EL (cell line): ENCODE measurements around the gene PKN1.
A peak's percentile ranks its signal among the peaks of the same experiment; 100 is the strongest.

Experiments used
- DNase-seq: peaks from one replicate; pipeline ENCODE4 v3.0.0-alpha.2; 2016

PKN1 gene

DNA sequence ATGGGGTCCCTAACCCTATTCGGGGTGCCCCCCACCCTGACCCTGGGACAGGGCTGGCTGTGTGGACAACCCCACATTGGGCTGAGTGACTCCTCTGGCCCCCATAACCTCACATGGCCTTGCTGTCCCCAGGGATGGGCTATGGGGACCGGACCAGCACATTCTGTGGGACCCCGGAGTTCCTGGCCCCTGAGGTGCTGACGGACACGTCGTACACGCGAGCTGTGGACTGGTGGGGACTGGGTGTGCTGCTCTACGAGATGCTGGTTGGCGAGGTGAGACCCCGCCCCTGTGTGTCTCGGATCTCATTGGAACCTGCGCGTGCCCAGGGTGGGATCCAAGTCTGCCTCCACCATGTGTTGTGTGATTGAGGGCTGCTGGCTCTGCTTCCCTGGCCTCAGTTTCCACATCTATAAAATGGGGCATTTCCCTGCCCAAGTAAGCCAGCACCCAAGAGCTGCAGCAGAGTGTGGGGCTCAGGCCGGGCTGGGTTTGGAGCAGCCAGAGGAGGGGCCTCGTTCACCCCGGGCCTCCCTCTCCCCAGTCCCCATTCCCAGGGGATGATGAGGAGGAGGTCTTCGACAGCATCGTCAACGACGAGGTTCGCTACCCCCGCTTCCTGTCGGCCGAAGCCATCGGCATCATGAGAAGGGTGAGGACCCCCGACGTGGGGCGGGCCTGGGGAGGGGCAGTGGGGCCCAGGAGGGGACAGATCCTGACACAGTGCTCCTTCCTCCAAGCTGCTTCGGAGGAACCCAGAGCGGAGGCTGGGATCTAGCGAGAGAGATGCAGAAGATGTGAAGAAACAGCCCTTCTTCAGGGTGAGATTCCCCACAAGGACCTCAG lies 37.1 kb downstream of the PKN1 start:
- no peak for DNase-seq

DNA sequence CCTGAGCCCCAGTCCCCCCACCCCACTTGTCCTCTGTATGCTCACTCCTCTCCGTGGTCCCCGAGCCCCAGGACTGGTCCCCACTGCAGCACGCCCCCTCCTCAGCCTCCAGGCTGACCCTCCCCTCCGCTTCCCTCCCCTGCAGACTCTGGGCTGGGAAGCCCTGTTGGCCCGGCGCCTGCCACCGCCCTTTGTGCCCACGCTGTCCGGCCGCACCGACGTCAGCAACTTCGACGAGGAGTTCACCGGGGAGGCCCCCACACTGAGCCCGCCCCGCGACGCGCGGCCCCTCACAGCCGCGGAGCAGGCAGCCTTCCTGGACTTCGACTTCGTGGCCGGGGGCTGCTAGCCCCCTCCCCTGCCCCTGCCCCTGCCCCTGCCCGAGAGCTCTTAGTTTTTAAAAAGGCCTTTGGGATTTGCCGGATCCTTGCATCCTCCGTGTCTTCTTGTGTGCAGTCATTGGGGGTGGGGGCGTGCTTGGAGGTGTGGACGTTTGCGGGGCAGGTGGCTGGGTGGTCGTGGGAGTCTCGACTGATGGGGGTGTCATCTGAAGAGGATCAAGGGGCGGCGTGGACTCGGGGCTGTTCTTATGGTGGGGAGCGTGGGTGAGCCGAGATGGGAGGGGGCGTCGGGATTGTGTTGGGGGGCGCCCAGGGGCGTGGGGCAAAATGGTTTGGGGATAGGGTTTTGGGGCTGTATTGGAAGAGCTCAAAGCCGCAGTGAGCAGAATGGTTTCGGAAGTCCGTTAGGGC lies 38.5 kb downstream of the PKN1 start:
- DNase-seq, result no peak

DNA sequence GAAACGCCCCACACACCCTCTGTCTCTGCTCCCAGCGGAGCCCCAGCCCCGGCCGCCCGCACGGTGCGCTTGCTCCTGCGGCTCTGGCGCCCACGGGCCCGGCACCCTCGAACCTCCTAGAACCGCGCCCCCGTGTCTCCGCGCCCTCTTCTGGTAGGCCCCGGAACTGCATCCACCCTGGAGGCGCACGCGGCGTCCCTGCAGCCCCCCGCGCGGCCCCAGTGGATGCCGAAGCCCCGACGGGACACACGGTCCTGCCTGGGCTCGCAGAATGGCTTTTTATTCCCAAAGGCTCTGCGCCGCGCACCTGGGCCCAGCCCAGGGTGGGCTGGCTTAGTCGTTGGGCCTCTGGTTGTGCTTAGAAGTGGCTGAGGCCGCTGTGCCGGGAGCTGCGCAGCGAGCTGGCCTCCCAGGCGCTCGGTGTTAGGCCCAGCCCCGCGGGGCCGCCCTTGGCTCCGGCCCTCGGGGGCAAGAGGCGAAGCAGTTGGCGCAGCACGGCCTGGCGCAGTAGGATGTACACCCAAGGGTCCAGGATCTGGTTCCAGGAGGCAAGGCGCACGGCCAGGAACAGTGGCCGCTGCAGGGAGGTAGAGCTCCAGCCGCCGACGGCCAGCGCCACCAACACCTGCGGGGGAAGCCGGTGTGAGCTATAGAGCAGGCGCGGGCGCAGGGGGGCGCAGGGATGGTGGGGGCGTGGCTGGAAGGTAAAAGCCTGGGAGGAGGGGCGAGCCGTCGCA lies 39.3 kb downstream of the PKN1 start:
- DNase-seq, result peak; percentile 60

DNA sequence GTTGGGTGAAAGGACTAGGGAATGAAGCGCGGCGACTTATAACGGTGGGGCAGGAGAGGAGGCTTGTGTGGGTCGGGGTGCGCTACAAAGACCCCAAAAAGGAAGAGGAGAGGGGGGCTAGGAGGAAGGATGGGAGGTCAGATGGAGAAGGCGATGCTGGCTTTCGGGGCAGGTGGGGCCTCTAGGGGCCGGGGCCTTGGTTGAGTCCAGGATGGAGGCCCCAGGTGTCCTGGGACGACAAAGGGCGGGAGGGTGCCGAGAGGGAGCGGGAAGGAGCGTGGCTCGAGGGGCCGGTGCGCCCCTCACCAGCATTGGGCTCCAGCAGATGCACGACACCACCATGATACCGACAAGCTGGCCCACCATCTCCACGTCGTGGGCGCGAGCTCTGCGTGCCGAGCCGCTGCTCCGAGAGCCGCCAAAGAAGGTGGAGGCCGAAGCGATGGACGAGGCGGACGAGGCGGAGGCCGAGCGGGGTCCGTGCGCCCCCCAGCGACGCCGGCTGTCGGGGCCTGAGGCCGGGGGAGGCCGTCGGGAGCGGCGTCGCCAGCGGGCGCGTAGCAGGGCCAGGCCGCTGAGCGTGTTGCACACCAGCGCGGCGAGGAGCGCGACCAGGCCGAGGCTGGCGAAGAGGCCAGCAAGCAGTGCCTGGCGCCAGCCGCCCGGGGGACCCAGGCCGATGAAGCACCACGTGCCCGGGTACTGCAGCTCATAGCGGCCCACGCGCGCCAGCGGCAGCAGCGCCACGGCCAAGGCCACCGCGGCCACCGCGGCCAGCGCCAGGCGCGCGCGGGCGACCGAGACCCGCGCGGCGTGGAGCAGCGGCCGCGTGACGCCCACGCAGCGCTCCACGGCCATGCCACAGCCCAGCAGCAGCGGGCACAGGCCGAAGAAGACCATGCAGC lies 40.2 kb downstream of the PKN1 start:
- DNase-seq, result no peak

DNA sequence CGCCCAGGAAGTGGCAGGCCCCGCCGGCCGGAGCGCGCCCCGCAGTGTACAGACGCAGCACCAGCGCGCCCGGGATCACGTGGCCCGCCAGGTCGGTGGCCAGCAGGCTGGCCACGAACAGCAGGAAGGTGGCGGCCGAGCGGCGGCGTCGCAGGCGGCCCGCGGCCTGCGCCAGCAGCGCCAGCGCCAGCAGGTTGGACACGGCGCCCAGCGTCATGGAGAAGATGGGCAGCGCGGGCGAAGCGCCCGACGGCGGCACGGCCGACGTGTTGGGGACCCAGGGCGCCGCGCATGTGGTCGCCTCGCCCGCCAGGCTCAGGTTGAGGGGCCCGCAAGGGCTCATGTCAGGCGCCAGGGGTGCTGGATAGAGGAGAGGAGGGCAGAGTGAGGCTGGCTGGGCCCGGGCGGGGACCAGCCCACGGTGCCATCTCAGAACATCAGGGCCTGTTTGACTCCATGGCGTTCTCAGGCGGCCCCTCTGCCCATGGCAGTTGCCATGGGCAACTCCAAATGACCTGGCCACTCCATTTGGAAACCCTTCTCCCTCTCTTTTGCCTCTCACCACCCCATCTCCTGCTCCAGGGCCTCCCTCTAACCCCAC lies 41.0 kb downstream of the PKN1 start:
- no peak for DNase-seq

DNA sequence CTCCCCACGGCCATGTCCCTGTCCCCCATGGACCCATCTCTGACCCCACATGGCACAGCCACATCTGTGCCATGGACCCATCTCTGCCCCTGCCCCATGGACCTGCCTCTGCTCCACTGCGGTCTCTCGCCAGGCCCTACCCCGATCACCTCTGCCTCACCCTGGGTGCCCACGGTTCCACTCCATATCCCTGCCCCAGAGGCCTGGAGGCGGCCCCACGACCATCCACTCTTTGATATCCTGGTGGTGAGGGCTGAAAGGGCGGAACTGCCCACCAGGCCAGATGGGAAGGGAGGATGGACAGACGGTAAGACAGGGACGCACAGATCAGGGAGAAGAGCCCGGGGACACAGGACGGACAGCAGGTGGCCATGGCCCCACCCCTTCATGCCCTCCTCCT lies 41.7 kb downstream of the PKN1 start:
- DNase-seq, result no peak

DNA sequence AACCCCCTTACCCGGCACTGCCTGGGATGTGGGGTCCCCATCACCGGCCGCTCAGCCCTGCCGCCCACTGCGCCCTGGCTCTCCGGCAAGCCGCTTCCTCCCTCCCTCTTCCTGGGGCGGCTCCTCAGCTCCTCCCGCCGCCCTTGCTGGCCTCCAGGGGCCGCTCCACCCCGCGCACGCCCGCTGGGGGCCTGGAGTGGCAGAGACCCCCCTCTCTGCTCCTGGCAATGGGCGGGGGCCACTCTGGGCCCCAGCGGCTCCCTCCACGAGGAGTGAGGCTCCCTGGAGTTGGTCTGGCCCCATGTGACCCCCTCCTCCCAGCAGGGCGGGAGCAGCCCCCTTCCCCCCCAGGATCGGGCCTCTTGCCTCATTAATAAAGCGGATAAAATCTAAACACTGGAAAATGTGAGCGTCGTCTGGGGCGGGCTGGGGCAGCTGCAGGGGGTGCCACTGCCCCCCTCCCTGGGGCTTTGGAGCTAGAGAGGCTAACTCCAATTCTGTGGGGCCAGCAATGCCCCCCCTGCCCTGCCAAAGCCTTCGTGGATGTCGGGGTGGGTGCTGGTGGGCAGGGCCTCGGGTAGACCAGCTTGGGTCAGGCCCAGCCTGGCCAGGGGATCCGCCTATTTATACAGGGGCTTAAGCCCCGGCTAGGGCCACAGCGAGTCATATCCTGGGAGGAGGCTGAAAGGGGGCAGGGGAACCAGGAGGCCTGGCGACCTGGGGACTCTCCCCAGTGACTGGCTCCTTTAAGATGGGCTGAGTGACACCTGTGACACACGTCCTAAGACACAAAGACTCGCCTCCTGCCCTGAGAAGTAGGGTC lies 42.4 kb downstream of the PKN1 start, which contains the start of gene PTGER1:
TSS of gene PTGER1 (minus strand) at position 104 of the 823 bp plus-strand sequence. CDS start 1,034 bp downstream, outside the sequence.
- peak; percentile 69 for DNase-seq

DNA sequence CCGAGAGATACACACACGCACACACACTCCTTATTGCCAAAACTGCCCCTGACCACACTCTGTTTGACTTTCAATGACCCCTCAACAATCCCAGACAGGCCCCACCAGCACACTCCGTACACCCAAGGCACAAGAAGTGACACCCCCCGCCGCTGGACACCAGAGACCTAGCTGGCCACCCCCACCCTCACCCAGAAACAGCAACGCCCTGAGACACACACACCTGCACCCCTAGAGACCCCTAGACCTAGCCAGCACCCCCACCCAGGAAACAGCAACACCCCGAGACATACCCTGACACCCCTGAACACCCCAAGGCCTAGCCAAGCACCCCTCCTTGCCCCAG lies 43.2 kb downstream of the PKN1 start:
- no peak for DNase-seq

DNA sequence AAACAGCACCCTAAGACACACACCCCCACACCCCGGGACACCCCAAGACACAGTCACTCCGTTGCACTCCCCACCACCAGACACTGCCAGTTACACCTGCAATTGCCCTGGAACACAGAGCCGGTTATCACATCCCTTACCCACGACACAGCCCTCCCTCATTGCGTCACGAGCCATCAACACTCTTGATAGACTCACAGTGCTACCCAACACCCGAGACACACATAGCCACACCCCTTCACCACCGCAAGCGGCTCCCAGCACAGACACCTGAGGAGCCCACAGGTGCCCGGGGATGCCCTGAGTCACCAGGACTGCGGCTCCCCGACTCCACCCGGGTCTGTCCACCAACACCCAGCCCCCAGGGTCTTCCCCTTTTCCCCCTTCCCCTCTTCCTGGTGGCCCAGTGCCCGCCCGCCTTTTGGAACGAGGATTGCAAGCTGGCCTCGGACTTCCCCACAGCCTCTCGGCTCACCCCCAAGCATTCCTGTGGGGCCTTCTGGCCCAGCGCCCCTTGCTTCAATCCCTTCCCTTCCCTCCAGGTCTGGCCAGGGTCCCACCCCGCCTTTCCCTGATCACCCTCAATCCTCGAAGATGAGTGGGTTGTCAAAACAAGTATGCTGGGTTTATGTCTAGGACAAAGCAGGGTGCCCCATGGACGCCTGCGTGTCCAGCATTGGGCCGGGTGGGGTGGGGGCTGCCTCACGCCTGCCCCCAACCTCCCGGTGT lies 43.7 kb downstream of the PKN1 start:
- peak; percentile 57 for DNase-seq

DNA sequence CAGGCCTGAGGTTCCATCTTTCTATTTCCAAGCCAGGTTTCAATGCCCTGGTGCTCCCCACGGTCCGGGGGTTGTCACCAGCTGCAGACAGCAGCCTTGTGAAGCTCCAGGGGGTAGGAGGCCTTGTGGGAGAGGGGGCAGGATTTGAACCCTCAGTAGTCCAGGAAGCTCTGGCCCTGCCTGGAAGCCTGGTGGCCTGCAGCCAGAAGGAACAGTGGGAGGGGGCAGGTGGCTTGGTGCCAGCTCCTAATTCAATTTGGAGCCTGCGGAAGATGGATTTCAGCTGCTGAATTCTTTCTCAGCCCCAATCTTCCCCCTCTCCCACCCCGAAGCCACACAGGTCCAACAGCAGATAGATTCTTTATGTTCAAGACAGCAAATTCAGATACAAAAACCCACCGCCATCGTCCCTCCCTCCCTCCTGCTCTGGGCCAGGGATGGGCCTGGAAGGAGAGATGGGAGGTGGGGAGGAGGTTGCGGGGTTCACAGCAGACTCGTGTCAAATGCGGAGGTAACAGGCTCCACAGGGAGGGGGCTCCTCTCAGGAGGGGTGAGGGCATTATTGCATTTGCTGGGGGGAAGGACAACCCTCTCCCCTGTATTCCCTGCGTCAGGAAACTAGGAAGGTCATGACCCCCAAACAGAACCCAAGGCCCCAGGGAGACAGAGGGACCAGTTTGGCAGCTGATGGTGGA lies 44.5 kb downstream of the PKN1 start:
- DNase-seq, result no peak

DNA sequence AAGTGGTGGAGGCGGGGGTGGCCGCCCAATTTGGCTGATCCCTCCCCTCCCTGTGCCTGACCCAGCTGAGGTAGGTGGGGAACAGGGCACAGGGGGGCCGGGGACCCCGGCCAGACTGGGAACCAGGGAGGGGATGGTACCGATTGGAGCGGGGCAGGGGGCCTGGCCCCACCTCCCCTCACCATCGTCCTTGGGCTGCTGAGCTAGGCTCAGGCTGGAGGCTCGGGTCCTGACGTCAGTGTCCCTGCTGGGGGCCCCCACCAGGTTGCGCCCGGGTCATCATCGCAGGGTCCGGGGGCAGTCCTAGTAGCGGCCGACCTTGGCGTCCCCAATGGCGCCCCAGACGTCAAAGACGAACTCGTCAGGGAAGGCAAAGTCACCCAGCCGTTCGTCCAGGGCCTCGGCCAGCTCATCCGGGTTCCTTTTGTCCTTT lies 45.0 kb downstream of the PKN1 start:
- no peak for DNase-seq

DNA sequence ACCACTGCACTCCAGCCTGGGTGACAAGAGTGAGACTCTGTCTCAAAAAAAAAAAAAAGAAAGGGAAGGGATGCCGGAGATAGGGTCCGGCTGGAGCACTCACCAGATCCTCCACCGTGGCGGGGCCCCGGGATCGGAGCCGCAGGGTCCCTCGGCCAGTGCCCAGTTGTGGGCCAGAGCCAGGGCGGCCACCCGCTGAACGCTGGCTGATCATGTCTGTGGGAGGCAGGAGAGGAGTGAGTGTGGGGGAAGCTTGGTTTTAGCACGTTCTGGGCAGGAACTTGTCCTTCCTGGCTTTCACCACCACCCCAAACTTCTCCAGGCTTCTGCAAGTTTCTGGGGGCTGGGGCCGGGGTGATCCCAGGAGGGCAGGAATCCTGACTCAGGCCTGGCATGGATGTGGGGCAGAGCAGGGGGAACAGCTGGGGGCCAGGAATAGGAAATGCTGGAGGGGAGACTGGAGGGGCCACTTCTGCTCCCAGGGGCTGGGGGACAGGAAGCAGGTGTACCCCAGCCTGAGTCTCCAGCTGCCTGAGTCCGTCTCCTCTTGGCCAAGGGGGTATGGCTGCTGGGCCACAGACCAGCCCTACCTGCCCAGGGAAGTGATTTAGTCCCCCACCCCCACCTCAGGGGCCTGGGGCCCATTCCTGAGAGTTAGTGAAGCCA lies 46.3 kb downstream of the PKN1 start:
- DNase-seq, result no peak

DNA sequence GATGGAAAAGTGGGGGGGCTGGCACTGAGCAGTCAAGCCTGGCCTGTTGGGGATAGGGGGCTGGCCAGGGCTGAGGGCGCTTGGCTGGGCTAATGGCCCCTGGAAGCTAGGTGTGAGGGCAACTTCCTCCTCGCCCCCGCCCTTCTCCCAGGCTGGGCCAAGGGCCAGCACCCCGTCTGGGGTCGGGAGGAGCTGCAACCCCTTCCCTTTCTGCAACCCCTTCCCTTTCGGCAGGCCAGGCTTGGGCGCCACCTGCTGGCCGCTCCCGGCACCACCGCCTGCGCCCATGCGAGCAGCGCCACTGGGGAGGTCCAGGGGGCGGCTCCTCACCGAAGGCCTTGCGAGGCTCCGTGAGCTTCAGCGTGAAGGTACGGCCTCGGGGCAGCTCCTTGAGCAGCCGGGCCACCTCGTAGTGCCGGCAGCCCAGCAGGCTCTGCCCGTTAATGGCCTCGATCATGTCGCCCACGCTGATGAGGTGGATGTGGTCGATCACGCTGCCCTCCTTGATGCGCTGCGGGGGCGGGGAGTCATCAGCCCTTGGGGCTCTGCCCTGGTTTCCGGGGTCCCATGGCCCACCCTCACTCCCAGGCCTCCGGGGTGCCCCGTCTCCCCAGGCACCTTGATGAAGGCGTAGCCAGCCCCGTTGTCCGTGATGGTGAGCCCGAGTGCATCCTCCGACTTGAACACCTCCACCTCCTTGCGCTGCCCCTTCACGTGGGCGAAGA lies 47.0 kb downstream of the PKN1 start:
- peak; percentile 23 for DNase-seq

DNA sequence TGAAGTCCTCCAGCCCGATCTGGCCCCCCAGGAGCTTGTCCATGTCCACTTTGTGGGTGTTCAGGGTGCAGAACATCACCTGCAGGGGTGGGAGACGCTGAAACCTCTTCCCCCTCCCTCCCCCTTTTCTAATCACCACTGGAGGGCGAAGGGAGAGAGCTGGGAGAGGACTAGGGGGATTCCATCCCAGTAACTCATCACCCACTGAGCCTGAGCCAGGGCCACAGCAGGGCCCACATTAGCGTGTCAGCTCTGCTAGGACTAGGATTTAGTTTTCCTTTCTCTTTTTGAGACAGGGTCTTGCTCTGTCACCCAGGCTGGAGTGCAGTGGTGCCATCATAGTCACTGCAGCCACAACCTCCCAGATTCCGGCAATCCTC lies 47.6 kb downstream of the PKN1 start:
- DNase-seq, result peak; percentile 70

DNA sequence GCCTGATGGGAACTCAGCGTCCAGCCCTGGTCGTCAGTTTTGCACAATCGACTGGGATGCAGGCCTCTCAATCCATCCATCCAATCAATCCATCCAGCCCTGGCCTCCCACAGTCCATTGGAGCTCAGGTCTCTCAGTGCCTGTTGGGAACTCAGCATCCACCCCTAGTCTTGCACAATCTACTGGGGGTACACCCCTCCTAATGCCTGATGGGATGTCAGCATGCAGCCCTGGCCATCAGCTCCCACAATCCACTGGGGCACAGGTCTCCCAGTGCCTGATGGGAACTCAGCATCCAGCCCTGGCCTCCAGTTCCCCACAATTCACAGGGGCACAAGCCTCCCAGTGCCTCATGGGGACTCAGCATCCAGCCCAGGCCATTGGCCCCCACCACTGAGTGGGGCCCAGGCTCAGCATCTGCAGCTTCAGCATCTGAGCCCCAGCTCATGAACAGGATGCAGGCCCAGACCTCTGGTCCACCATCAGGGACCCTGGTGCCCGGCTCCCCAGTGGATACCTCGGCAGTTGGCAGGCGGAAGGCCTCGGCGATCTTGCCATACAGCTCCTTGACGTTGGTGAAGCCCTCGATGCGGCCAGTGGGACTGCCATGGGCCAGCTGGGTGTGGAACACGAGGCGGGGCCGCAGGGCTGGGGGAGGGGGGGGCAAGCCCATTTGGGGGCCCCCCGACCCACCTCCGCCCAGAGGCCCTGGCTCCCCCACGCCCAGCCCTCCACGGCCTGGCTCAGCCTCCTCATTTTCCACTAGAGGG lies 49.3 kb downstream of the PKN1 start:
- no peak for DNase-seq

DNA sequence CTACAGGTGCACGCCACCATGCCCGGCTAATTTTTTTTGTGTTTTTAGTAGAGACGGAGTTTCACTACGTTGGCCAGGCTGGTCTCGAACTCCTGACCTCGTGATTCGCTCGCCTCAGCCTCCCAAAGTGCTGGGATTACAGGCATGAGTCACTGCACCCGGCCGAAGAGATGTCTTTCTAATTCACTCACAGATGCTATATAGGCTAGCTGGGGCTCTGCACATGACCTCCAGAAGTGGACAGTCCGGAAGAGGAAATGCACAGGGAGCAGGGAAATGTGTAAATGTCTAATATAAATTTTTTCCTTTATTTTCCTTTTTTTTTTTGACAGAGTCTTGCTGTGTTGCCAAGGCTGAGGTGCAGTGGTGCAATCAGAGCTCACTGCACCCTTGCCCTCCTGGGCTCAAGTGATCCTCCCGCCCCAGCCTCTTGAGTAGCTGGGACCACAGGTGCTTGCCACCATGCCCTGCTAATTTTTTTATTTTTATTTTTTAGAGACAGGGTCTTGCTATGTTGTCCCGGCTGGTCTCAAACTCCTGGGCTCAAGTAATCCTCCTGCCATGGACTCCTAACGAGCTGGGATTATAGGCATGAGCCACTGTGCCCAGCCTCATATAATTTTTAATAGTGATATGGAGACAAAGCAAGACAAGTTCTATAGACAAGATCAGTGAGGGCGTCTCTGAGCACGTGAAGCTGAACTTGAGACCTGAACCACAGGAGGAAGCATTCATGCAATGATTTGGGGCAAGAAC lies 54.4 kb downstream of the PKN1 start:
- DNase-seq, result peak; percentile 55
